ENCODE results near the gene PPIP5K2. TPM values are rescaled to one million over a fixed set of nuclear protein-coding genes. Genes with fewer than 3 reads are reported as not detected.
"Not testable (repeated sequence)": the region's sequence is repeated elsewhere in the genome, so short reads cannot be mapped to it uniquely, and the experiment has no call there.

The PPIP5K2 gene
- total RNA-seq, 1 donor from 2014 or later, result 20.3 TPM

GRCh38 chr5:103203226-103203625, 83.1 kb downstream of the PPIP5K2 start:
- TF ChIP-seq, protein P1, sequence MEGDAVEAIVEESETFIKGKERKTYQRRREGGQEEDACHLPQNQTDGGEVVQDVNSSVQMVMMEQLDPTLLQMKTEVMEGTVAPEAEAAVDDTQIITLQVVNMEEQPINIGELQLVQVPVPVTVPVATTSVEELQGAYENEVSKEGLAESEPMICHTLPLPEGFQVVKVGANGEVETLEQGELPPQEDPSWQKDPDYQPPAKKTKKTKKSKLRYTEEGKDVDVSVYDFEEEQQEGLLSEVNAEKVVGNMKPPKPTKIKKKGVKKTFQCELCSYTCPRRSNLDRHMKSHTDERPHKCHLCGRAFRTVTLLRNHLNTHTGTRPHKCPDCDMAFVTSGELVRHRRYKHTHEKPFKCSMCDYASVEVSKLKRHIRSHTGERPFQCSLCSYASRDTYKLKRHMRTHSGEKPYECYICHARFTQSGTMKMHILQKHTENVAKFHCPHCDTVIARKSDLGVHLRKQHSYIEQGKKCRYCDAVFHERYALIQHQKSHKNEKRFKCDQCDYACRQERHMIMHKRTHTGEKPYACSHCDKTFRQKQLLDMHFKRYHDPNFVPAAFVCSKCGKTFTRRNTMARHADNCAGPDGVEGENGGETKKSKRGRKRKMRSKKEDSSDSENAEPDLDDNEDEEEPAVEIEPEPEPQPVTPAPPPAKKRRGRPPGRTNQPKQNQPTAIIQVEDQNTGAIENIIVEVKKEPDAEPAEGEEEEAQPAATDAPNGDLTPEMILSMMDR (IDR thresholded peaks at IDR 0.05; ENCODE audit: insufficient read depth, low read length, severe bottlenecking), result no peak
- H3K36me3 ChIP-seq (ENCODE audit: control insufficient read depth, insufficient read depth, low read length), result no peaks in the 10 kb centered on the region
- H3K4me3 ChIP-seq (ENCODE audit: low read depth, low read length), result no peak overlapping the region
- DNase-seq (ENCODE audit: low read depth), result no peak
- H3K27me3 ChIP-seq (ENCODE audit: control insufficient read depth, insufficient read depth, low read length), result no peaks in the 10 kb centered on the region
- FAIRE-seq, result no peak

DNA sequence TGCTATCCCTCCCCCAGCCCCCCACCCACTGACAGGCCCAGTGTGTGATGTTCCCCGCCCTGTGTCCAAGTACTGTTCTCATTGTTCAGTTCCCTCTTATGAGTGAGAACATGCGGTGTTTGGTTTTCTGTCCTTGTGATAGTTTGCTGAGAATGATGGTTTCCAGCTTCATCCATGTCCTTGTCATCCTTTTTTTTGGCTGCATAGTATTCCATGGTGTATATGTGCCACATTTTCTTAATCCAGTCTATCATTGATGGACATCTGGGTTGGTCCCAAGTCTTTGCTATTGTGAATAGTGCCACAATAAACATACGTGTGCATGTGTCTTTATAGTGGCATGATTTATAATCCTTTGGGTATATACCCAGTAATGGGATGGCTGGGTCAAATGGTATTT, 84.9 kb downstream of the PPIP5K2 start:
- not testable (repeated sequence) for H3K4me3 ChIP-seq (ENCODE audit: low read depth, low read length); H3K36me3 ChIP-seq (ENCODE audit: control insufficient read depth, insufficient read depth, low read length); FAIRE-seq; DNase-seq (ENCODE audit: low read depth); H3K27me3 ChIP-seq (ENCODE audit: control insufficient read depth, insufficient read depth, low read length)

DNA sequence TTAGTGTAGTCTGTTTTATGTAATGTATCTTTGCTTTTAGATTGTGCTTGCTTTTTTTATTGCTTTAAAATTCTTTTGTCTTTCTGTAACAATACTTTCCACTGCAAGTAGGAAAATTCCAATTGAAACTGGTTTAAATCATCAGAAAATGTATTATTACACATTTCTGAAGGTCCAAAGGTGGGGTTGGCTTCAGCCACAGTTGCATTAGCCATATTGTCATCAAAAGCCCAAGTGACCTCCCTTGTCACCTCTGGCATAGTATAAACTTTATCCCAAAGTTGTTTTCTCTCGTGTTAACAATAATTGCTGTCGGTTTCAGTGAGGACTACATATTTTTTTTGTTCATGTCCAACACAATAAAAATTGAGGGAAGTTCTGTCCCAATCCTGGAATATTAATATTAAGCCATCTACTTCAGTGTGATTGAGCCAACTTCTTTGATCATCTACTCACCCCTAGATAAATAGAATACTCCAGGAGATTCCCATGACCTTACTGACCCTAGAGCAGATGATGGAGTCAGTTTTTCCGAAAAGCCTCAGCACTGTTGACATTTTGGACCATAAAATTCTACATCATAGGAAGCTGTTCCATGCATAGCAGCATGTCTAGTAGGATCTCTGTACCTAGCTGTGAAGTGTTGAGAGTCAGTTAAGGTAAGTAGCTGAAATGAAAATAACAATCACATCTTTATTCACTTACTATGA, 86.0 kb downstream of the PPIP5K2 start:
- no peak overlapping the region for H3K4me3 ChIP-seq (ENCODE audit: low read depth, low read length)
- no peak for FAIRE-seq
- TF ChIP-seq, protein P1 (IDR thresholded peaks at IDR 0.05; ENCODE audit: insufficient read depth, low read length, severe bottlenecking), result no peak
- no peak for DNase-seq (ENCODE audit: low read depth)
- no peaks in the 10 kb centered on the region for H3K36me3 ChIP-seq (ENCODE audit: control insufficient read depth, insufficient read depth, low read length)
- no peaks in the 10 kb centered on the region for H3K27me3 ChIP-seq (ENCODE audit: control insufficient read depth, insufficient read depth, low read length)

DNA sequence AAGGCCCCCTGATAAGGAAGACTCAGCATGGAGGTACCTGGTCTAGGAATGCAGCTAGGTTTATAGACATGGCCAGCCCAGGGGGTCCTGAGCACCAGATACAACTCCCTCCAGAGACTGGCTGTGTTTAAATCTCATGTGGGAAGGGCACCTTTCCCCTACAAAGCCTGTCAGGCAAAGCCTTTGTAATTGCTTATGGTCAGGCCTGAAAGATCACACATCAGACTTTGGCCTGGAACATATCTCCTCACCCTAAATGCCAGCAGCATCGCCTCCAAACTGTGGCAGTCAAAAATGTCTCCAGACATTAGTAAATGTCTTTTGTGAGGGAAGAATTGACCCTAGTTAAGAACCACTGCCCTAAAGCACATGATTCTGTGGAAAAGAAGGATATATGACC, 86.9 kb downstream of the PPIP5K2 start:
- no peaks in the 10 kb centered on the region for H3K36me3 ChIP-seq (ENCODE audit: control insufficient read depth, insufficient read depth, low read length)
- TF ChIP-seq, protein P1 (IDR thresholded peaks at IDR 0.05; ENCODE audit: insufficient read depth, low read length, severe bottlenecking), result no peak
- no peak overlapping the region for H3K4me3 ChIP-seq (ENCODE audit: low read depth, low read length)
- no peak for FAIRE-seq
- H3K27me3 ChIP-seq (ENCODE audit: control insufficient read depth, insufficient read depth, low read length), result no peaks in the 10 kb centered on the region
- DNase-seq (ENCODE audit: low read depth), result no peak

- H3K4me3 ChIP-seq (ENCODE audit: low read depth, low read length), result no peak overlapping the region
- no peaks in the 10 kb centered on the region for H3K27me3 ChIP-seq (ENCODE audit: control insufficient read depth, insufficient read depth, low read length)
- DNase-seq (ENCODE audit: low read depth) (peak; percentile 52), FAIRE-seq (no peak)
- TF ChIP-seq, protein P1 (IDR thresholded peaks at IDR 0.05; ENCODE audit: insufficient read depth, low read length, severe bottlenecking), result no peak
- H3K36me3 ChIP-seq (ENCODE audit: control insufficient read depth, insufficient read depth, low read length), result no peaks in the 10 kb centered on the region
Measured at GRCh38 chr5:103207653-103208052, 87.6 kb downstream of the PPIP5K2 start.

DNA sequence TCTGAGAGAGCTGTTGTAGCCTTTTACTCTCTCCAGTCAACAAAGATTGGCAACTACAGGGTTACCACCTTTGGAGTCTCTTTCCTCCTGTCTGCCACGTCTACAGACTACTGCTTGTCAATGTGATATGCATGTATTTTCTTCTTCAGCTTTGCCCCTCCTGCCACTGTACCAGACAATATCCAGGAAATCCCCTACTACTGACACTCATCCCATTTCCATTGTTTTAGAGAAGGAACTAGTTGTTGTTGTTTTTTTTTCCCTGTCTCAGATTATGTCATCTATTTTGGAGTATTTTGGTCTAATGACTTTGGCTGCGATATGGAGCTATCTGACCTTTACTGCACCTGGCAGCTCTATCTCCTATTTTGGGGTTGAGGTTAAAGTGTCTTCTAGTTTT, 88.4 kb downstream of the PPIP5K2 start:
- Histone ChIP-seq H3K36me3 (ENCODE audit: control insufficient read depth, insufficient read depth, low read length) (no peaks in the 10 kb centered on the region), H3K27me3 (ENCODE audit: control insufficient read depth, insufficient read depth, low read length) (no peaks in the 10 kb centered on the region), H3K4me3 (ENCODE audit: low read depth, low read length) (no peak overlapping the region)
- DNase-seq (ENCODE audit: low read depth) (no peak), FAIRE-seq (no peak)
- TF ChIP-seq, protein P1 (IDR thresholded peaks at IDR 0.05; ENCODE audit: insufficient read depth, low read length, severe bottlenecking), result no peak
